GM19395 (cell line): ENCODE results near the gene CHMP2A.
"Not testable (repeated sequence)": the region's sequence is repeated elsewhere in the genome, so short reads cannot be mapped to it uniquely, and the experiment has no call there.

Experiments
- ATAC-seq: cut with Tn5 transposase; IDR thresholded peaks from one replicate; pipeline ENCODE4 v1.9.1; 2021; ENCODE audit warnings: mild to moderate bottlenecking, moderate library complexity; ENCODE audit not compliant: unreplicated experiment

The CHMP2A gene

GRCh38 chr19:58513694-58514563, 41.0 kb downstream of the CHMP2A start:
- peak; percentile 64 for ATAC-seq

- no peak for ATAC-seq
Measured at GRCh38 chr19:58513213-58513693, 41.7 kb downstream of the CHMP2A start.

GRCh38 chr19:58511353-58512208, 43.3 kb downstream of the CHMP2A start, which contains the start of gene SLC27A5:
TSS of gene SLC27A5 (minus strand) at chr19:58511992. CDS start at chr19:58511955, 37 bp downstream.
- ATAC-seq, result no peak

DNA sequence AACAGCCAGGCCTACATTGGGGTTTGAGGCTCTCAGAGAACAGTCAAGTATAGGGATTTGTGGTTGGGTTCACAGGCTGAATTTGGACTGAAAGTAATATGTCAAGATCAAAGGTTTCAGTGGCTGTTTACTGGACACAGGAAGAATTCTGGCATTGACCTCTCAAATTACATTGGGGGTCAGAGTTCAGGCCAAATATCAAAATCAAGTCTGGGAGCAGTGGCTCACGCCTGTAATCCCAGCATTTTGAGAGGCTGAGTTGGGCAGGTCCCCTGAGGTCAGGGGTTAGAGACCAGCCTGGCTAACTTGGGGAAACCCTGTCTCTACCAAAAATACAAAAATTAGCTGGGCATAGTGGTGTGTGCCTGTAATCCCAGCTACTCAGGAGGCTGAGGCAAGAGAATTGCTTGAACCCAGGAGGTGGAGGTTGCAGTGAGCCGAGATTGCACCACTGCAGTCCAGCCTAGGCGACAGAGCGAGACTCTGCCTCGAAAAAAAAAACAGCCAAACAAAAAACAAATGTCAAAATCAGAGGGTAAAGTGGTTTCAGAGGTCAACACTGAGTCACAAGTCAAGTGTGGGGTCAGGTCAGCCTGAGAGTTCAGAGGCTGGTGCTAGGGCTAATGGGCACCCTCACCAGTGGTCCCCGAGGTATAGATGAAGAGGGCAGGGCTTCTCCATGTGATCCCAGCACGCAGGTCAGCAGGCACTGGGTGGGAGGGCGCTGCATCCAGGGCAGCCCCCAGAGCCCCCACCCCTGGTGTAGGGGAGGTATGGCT, 44.6 kb downstream of the CHMP2A start:
- no peak for ATAC-seq

GRCh38 chr19:58509731-58510083, 45.2 kb downstream of the CHMP2A start:
- no peak for ATAC-seq

GRCh38 chr19:58507602-58508223, 47.2 kb downstream of the CHMP2A start:
- not testable (repeated sequence) for ATAC-seq
